HG03457 (cell line): Measurements from ENCODE around the gene FXYD5.

Source experiments
- ATAC-seq: cut with Tn5 transposase; IDR thresholded peaks from one replicate; pipeline ENCODE4 v1.9.1; 2021; ENCODE audit warnings: moderate number of reproducible peaks; ENCODE audit not compliant: unreplicated experiment

FXYD5 gene, protein sequence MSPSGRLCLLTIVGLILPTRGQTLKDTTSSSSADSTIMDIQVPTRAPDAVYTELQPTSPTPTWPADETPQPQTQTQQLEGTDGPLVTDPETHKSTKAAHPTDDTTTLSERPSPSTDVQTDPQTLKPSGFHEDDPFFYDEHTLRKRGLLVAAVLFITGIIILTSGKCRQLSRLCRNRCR

DNA sequence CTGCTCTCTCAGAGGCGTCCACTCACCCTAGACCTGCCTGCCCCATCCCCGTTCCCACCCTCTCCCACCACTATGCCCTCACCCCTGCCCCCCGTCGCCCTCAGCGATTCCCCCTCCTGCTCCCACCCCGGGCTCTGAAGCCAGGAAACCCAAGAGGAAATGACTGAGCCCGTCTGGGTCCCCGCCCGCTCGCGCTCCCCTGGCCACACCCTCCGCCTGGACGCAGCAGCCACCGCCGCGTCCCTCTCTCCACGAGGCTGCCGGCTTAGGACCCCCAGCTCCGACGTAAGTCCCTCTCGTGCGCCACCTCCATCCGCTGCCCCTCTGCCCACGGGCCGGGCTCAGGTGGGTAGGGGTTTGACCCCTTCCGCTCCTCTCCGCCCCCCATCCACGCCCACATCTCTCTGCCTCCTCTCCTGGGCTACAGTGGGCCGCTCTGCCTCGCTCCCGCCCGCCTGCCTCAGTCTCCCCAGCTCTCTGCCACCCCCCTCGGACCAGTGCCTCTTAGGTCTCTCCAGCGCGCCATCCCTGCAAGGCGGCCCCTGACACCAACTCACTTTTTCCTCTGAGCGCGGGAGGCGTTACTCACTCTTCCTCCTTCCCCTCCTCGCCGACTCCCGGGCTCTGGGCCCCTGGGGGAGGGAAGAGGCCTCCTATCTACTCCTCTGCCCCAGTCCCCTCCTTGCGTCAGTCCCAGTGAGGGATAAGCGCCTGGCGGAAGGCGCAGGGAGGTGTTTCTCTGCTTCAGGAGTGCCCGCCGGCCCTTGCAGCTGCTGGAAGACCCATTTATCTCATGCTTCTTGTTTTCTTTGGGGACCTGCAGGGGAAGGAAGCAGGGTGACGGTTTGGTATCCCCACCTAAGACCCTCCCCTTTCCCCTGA lies at the start of gene FXYD5:
Gene FXYD5 (plus strand): TSS at position 211 of the 882 bp plus-strand sequence. CDS start 816 bp downstream, outside the sequence.
- ATAC-seq = no peak

DNA sequence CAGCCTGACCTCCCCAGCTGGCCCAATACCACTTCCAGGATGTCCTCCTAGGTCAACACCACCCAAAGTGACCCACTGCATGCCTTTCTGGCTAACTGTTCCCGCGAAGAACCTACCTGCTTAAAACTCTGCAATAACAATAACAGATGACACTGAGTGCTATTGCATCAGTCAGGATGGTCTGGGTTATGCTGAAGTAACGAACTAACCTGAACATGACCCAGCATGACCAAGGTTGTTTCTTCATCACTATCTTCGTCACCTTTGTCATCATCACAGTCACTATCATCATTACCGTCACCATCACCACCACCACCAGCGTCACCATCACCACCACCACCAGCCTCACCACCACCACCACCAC lies 49.5 kb upstream of the FXYD5 start:
- no peak for ATAC-seq

DNA sequence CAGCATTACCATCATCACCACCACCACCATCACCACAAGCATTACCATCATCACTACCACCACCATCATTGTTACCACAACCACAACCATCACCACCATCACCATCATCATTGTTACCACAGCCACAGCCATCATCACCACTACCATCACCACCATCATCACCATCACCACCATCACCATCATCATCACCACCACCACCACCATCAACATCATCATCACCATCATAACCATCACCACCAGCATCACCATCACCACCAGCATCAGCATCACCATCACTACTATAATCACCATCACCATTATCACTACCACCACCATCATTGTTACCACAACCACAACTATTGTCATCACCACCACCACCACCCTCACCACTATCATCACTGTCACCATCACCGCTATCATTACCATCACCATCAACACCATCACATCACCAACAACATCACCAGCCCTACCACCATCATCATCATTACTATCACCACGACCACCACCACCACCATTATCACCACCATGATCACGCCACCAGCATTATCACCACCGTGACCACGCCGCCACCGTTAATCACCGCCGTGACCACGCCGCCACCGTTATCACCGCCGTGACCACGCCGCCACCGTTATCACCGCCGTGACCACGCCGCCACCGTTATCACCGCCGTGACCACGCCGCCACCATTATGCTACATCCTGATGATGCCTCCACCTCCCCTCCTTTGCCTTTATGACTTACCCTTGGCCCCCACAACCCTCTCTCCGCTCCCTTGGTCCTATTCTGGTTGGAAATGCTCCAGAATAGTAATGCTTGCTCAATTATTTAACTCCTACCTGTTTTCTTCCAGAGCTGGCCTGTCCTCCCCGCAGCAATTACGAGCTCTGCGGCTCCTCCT lies 48.9 kb upstream of the FXYD5 start:
- ATAC-seq = no peak

DNA sequence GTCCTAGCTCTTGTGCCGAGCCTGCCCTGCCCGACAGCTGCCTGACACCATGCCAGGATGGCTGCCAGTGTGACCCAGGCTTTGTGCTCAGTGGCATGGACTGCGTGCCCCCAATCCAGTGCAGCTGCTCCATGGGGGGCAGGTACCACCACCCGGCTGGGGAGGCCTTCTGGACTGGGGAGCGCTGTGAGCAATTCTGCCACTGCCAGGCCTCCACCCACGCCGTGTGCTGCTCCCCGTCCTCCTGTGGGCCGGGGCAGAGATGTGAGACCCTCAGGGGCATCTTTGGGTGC lies 48.3 kb upstream of the FXYD5 start:
- no peak for ATAC-seq

DNA sequence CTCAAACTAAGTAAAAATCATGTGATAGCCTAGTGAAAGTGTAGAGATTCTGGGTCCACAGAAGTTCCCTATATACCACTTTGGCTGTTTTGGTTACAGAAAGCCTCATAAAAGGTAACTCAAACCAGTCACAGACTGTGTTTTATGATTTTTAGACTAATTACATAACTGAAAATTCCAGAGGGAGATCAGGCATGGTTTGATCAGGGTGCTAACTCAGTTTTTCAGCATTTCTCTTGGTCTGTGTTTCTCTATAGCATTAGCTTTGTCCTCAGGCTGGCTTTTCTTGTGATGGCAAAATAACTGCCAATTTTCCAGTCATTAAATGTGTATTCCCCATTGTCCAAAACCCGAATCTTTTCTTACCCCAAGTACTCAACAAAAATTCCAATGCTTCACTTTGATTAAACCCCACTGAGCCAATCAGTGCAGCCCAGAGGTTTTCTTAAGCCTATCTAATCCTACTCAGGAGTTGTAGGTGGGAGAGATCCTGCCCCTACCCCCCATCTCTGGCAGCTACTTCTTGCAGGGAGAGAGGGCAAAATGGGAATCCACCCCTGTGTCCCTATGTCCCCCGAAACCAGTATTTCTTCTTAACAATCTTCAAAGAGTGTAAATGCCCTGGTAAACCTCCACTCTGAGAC lies 47.5 kb upstream of the FXYD5 start:
- no peak for ATAC-seq

DNA sequence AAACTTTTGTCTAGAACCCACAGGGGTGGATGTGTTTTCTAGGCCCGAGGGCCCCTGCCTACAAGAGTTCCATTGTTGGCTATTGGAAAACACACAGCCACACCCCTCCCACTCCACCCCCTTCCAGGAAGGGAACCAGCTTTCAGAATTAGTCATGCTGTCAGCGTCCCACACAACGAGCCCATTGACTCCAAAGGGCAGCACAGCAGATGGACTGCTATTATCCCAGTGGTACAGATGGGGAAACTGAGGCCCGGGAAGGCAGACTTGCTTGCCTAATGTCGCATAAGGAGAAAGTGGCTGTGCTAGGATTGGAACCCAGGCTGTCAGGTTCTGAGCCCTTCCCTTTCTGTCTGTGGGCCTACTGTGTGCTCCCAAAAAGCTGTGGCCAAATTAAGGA lies 47.0 kb upstream of the FXYD5 start:
- no peak for ATAC-seq

DNA sequence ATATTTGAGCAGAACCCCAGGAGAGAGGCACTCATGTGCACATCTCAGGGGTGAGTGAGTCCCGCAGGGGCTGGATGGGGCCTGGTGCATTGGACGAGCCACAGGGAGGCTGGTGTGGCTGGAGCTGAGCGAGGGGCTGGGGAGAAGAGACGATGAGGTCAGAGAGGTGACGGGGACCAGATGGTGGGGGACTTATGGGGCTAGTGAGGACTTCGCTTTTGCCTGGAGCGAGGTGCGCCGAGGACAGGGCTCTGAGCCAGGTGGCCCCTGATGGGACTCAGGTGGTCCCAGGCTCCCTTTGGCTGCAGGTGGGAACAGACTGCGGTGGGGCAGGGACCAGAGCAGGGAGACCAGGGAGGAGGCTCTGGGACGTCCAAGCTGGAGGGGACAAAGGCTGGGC lies 45.8 kb upstream of the FXYD5 start:
- no peak for ATAC-seq

DNA sequence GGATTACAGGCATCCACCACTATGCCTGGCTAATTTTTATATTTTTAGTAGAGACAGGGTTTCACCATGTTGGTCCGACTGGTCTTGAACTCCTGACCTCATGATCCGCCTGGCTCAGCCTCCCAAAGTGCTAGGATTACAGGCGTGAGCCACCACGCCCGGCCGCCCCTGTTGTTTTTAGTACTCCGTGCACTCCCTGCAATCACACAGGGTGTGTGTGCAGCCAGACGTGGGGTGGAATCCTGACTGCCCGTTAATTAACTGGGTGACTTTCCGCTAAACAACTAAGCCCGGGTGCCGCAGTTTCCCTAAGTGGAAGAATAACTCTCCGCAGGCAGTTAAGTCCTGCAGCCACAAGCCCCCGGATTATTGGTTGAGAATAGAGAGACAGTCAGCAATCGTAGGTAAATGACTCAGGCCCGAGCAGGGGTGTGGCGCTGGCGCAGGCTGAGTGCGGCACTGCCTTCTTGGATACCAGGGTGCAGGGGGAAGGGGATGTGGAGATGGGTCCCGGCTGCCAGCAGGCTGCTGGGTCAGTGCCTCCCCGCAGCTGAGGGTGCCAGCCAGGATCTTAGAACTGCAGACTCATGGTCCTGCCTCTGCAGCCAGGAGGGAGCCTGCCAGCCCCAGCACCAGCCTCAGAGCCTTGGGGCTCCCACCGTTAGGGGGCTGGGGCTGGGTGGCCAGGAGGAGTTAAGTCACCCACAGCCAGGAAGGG lies 45.0 kb upstream of the FXYD5 start:
- no peak for ATAC-seq

DNA sequence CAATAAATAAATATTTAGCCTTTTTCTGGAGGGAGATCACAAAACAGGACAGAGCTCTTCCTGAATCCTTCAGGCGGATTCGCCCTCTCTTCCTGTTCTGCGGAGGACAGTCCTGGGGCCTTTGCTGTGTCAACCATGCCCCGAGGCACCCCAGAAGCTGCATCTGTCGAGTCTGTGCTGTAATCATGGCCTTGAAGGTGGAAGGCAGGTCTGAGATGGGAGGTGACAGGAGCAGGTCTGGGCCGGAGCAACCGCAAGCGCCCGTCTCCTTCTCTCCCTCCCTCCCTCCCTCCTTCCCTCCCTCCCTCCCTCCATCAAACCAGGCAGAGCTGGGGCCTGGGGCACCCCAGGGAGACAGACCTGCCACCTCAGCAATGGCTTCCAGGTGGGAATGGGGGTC lies 43.6 kb upstream of the FXYD5 start:
- no peak for ATAC-seq

DNA sequence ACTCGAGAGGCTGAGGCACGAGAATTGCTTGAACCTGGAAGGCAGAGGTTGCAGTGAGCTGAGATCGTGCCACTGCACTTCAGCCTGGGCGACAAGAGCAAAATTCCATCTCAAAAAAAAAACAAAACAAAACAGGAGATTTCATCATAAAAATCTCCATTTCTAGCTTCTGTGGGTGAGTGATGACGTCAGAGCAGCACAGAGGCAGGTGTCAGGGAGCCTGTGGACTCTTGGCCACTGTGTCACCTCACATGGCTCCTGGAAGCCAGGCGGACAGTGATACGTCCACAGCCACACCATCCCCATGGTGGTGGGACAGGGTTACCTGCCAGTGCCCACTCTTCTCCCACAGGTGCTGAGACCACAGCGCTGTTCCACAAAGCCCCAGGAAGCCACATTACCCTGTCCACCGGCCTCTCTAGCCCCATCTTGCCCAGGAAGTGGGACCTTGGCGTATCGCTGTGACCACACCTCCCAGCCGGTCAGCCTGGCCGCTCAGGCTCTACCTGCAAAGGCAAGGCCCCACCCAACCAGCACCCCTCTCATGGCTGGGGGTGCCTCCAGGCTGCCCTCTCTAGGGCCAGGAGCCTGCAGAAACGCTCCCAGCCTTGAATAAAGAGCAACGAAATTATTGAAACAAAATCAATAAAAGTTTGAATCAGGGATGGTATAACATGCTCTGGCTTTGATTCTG lies 41.4 kb upstream of the FXYD5 start:
- ATAC-seq = no peak

DNA sequence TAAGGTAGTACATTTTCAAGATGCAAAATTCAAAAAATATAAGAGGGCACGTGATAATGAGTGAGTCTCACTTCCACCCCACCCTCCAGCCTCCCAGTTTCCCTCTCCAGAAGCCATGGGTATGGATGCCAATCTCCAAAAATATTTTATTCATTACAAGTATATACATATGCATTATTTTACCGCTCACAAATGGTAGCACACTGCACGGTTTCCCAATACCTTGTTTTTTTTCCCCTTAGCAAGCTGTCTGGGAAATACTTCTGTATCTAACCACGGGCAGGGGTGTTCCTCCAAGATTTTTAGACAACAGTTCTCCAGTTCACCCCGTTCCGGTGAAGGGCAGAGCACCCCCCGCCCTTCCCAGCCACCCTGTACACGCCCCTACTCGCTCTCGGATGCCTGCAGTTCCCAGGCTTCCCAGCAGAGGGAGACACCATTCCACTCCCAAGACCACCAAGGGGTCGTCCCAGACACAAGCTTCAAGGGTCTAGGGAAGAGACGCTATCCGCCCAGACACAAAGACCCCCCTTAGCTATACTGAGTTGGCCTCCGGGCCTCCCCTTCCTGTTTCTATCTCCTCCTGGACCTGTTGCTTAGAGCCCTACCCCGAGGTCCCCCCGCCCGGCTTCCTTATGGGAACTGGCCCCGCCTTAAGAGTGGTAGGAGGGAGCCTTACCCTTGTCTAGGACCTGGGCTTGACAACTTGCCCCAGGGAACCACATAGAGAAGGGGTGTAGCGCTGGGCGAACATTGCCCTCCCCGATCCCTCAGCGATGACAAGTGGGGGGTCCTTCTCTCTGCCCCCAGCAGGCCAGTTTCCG lies 40.0 kb upstream of the FXYD5 start:
- no peak for ATAC-seq

DNA sequence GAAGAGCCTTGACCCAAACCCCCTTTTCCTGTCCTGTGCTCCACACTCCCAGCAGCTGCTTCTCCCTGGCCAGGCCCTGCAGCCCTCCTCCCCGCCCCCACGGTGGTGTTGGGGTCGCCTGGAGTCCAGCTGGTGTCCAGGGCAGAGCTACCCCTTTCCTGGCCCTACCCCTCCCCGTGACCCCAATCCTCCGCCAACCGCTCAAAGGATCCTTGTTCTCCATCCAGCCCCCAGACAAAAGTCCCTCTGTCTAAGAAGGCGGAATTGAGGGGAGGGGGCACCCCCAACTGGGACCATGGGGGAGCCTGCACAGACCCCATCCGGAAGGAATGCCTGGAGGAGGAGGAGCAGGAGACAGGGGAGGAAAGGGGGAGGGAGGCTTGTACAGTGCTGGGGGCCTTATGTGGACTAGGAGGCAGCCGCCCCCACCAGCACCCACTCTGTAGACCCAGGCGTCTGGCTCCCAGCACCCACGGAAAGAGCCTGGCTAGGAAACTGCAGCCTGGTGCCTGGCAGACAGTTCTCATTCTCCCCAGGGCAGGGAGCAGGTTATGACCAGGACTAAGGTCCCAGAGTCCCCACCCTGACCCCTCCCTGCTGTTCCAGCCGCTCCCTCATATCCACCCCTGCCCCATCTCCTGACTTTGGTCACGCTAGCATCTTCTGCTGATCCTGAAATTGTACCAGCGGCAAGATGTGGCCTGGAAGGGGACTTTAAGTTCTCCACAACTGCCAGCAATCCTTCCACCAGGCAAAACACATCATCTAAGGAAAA lies 39.2 kb upstream of the FXYD5 start, which contains the start of gene FXYD3:
Gene FXYD3 (plus strand): TSS at position 647 of the 775 bp plus-strand sequence. CDS start 3,554 bp downstream, outside the sequence.
- no peak for ATAC-seq

DNA sequence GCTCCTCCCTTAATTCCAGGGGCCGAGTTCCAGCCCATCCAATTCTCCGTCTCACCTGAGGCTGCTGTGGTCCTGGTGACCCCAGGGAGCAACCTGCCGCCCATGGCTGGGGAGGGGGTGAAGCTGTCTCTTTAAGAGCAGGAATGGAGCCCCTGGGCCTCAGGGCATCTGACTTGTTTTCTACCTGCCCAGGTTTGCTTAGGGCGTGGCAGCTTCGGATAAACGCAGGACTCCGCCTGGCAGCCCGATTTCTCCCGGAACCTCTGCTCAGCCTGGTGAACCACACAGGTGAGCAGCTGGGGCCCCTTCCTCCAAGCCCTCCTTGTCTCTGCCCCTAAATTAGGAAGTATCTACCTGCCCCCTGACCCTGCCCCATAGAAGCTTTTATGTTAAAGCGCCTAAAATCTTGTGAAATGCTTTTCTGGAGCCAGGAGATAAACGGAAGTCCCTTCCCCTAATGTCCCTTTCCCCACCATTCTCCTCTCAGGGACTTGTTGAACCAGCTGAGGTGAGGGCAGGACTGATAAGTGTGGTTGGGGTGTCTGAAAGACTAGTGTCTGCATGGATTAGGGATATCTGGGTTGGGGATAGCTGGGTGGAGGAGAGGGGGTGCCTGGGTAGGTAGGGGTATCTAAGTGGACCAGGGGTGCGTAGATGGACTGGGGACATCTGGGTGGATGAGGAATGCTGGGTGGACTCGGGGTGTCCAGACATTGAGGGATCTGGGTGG lies 38.3 kb upstream of the FXYD5 start:
- ATAC-seq = no peak

DNA sequence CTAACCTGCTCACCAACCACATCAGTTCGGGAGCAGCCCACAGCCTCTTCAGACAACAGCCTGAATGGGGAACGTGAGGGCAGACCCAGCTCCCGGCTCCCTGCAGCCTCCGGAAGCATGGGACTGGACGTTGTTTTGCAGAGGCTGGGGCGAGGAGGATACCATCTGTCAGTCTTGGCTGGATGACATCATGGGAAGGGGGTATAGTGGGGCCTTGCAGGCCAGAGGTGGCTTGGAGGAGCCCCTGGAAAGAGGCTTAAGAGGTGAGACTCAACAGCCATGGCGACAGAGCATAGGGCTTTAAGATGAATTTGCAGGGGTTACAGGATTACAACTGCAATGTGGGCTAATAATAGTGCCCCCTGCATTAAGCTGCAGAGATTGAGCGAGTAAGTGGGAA lies 37.4 kb upstream of the FXYD5 start:
- ATAC-seq = no peak

DNA sequence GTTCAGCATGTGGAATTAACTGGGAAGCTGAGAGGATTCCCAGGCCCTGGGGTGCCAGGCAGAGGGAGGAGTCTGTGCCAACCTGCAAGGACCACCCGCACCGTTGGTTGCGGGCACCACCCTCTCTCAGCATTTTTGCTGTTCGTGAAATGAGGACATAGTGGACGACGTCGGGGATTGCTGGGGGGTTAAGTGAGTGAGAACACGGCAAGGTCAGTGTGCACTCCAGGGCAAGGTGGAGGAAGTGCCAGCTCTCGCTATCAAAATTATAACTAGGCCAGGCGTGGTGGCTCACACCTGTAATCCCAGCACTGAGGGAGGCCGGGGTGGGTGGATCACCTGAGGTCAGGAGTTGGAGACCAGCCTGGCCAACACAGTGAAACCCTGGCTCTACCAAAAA lies 36.7 kb upstream of the FXYD5 start:
- no peak for ATAC-seq

DNA sequence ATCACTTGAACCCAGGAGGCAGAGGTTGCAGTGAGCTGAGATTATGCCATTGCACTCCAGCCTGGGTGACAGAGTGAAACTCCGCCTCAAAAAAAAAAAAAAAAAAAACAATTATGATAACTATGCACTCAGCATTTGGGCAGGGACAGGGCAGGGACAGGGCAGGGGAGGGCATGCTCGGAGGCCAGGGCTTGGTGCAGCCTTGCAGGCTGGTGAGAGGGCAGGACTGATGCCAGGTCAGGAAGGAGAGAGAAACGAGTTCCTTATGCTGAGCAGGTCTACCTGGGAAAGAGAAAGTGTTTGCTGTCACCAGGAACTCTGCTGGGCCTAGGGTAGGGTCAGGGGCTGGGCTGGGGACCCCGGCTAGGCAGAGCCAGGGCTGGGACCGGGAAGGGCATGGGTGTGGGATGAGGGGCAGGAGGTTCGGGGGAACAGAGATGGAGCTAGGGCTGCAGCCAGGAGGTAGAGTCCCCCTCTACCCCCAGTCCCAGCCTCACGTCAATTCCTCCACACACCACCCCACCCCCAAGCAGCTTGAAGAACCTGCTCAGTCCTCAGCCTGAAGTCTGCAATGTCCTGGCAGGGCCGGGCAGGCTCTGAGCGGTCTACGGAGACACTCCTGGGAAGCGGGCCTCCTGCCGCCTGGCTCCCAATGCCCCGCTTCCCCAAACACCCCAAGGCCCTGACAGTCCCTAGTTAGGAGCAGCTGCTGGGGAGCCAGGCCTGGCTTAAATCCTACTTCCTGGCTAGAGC lies 36.1 kb upstream of the FXYD5 start:
- no peak for ATAC-seq

DNA sequence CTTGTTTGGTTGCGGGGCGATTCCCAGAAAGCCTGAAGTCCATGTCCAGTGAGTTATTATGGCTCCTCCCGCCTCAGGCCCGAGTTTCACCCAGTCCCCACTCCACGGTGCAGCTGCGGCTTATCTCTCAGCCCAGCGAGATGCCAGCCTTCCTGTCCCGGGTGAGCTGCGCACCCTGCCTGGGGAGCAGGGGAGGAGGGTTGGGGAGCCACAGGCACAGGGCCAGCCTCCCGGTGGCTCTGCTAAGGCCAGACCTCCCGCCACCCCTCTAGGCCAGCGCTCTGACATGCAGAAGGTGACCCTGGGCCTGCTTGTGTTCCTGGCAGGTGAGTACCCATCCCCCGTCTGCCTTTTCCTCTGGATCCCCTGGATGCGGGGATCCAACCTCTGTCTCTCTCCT lies 35.4 kb upstream of the FXYD5 start:
- no peak for ATAC-seq
